ENCODE results near the gene SAMD13. TPM values are rescaled to one million over a fixed set of nuclear protein-coding genes. Genes with fewer than 3 reads are reported as not detected.

SAMD13 gene
- total and polyA plus RNA-seq, 2 of the 8 experiments (the other 6 are each of a cell fraction or from before 2014, with no cell fraction given): 0.86 to 2.3 TPM

GRCh38 chr1:84299536-84300170, 1.9 kb upstream of the SAMD13 start (continued):
- TF ChIP-seq JUN (IDR thresholded peaks at IDR 0.05; ENCODE audit: low read depth, low read length): no peak
